K562 (cell line): Measurements from ENCODE around the gene ABLIM1. TPM values are rescaled to one million over a fixed set of nuclear protein-coding genes. Genes with fewer than 3 reads are reported as not detected.

Experiments used
- CHD7 ChIP-seq: fragments of 200-600 bp; sonication (generic); IDR thresholded peaks from one replicate; pipeline ENCODE4 v1.6.1; 2012; ENCODE audit warnings: mild to moderate bottlenecking, low read depth, low read length, inconsistent platforms
- GABPB1 ChIP-seq: sonication (generic); formaldehyde crosslinking; IDR thresholded peaks from 2 replicates; pipeline ENCODE4 v1.8.0; 2022; ENCODE audit warnings: mild to moderate bottlenecking, missing genetic modification reagents
- MECOM ChIP-seq: fragments of 250-450 bp; sonication (Bioruptor Pico); IDR thresholded peaks from 2 replicates; pipeline ENCODE4 v1.8.0; 2022; ENCODE audit warnings: inconsistent platforms
- POLR2G ChIP-seq: fragments of 200-400 bp; formaldehyde crosslinking; IDR thresholded peaks from 2 replicates; pipeline ENCODE4 v1.6.1; 2017; ENCODE audit warnings: low read depth, mild to moderate bottlenecking, antibody characterized with exemption, low read length, moderate library complexity
- ZBTB8A ChIP-seq: fragments of 450-650 bp; IDR thresholded peaks from 2 replicates; pipeline ENCODE4 v1.6.1; 2018; ENCODE audit warnings: mild to moderate bottlenecking, moderate library complexity; ENCODE audit not compliant: partially characterized antibody
- polyA plus RNA-seq, 8 experiments: library from polyadenylated mRNA; depleted of rRNA in 4 of 8; stranded (reverse) in 5 of 8; unstranded in 3 of 8; fragments of >200 nt; fragmentation: Nextera tagmentation in 2 of 8; fragmentation: Illumina TruSeq in 1 of 8; extraction: Ambion mirVana in 2 of 8; extraction: Trizol in 1 of 8; gene quantifications; 2 replicates each; pipeline versions ENCODE4 v1.2.1 to v1.2.3, GENCODE V29; 2011 to 2014; ENCODE audit warnings: inconsistent platforms in 1 of 8, missing spikeins in 1 of 8
- total RNA-seq, 7 experiments: library from RNA; depleted of rRNA in 6 of 7; stranded (reverse); fragments of >200 nt in 6 of 7; fragmentation: Illumina TruSeq in 2 of 7; extraction: Trizol in 2 of 7; gene quantifications; 2 replicates each; pipeline versions ENCODE4 v1.2.1 to v1.2.3, GENCODE V29; 2011 to 2021; ENCODE audit warnings: low replicate concordance in 1 of 7
- TF ChIP-seq, protein P1 (sequence below): fragments of 450-650 bp; IDR thresholded peaks from 2 replicates; pipeline ENCODE4 v1.6.1; 2014; ENCODE audit warnings: low read depth, mild to moderate bottlenecking, moderate library complexity, borderline replicate concordance
- TF ChIP-seq, protein P2 (sequence below): fragments of 450-650 bp; IDR thresholded peaks from 2 replicates; pipeline ENCODE4 v1.6.1; 2016; ENCODE audit warnings: antibody characterized with exemption
- TF ChIP-seq, protein P3 (sequence below): sonication (generic); formaldehyde crosslinking; IDR thresholded peaks from 2 replicates; pipeline ENCODE4 v1.8.0; 2023; ENCODE audit warnings: mild to moderate bottlenecking, missing genetic modification reagents

ABLIM1 gene
- total and polyA plus RNA-seq, 9 of the 15 experiments (the other 6 are each of a cell fraction or from before 2014, with no cell fraction given) = 0.07 to 0.49 (median 0.14) TPM; not detected in 6

- TF ChIP-seq, protein P1, sequence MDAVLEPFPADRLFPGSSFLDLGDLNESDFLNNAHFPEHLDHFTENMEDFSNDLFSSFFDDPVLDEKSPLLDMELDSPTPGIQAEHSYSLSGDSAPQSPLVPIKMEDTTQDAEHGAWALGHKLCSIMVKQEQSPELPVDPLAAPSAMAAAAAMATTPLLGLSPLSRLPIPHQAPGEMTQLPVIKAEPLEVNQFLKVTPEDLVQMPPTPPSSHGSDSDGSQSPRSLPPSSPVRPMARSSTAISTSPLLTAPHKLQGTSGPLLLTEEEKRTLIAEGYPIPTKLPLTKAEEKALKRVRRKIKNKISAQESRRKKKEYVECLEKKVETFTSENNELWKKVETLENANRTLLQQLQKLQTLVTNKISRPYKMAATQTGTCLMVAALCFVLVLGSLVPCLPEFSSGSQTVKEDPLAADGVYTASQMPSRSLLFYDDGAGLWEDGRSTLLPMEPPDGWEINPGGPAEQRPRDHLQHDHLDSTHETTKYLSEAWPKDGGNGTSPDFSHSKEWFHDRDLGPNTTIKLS = no peak
- TF ChIP-seq POLR2G (no peak), GABPB1 (CRISPR knock-in tag) (no peak), MECOM (no peak), ZBTB8A (no peak), CHD7 (no peak)
- TF ChIP-seq, protein P2, sequence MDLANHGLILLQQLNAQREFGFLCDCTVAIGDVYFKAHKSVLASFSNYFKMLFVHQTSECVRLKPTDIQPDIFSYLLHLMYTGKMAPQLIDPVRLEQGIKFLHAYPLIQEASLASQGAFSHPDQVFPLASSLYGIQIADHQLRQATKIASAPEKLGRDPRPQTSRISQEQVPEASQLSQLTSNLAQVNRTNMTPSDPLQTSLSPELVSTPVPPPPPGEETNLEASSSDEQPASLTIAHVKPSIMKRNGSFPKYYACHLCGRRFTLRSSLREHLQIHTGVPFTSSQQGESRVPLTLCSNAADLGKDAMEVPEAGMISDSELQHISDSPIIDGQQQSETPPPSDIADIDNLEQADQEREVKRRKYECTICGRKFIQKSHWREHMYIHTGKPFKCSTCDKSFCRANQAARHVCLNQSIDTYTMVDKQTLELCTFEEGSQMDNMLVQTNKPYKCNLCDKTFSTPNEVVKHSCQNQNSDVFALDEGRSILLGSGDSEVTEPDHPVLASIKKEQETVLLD = no peak
- TF ChIP-seq, protein P3, sequence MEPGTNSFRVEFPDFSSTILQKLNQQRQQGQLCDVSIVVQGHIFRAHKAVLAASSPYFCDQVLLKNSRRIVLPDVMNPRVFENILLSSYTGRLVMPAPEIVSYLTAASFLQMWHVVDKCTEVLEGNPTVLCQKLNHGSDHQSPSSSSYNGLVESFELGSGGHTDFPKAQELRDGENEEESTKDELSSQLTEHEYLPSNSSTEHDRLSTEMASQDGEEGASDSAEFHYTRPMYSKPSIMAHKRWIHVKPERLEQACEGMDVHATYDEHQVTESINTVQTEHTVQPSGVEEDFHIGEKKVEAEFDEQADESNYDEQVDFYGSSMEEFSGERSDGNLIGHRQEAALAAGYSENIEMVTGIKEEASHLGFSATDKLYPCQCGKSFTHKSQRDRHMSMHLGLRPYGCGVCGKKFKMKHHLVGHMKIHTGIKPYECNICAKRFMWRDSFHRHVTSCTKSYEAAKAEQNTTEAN (CRISPR knock-in tag) = no peak
Measured at GRCh38 chr10:114395366-114396022, 262.6 kb downstream of the ABLIM1 start (continued).
